Ovary (tissue), 9 donors: ENCODE measurements around the gene CDC7. TPM values are rescaled to one million over a fixed set of nuclear protein-coding genes. Genes with fewer than 3 reads are reported as not detected.
A peak's percentile ranks its signal among the peaks of the same experiment; 100 is the strongest.

ENCODE experiments used
- DNase-seq, 5 donors: peaks; one replicate each; pipeline ENCODE4 v3.0.0-alpha.2; 2019 to 2020
- H3K27ac ChIP-seq, 2 donors: fragments of 200-600 bp; one replicate each; pipeline versions ENCODE4 v1.5.1 to v1.8.0; 2019 to 2022
- H3K27me3 ChIP-seq: fragments of 200-600 bp; one replicate; pipeline ENCODE4 v1.8.0; 2022
- H3K36me3 ChIP-seq: fragments of 200-600 bp; sonication (generic); one replicate; pipeline ENCODE4 v1.5.1; 2019
- H3K4me1 ChIP-seq: one replicate; pipeline ENCODE4 v1.8.1; 2013; ENCODE audit warnings: mild to moderate bottlenecking, moderate library complexity; ENCODE audit not compliant: insufficient read depth
- H3K4me3 ChIP-seq: fragments of 200-600 bp; sonication (generic); one replicate; pipeline ENCODE4 v1.5.1; 2017
- H3K9me3 ChIP-seq, 2 donors: fragments of 200-600 bp in 1 of 2; sonication (generic) in 1 of 2; one replicate each; pipeline versions ENCODE4 v1.5.1 to v1.8.1; 2013 to 2019; ENCODE audit warnings: mild to moderate bottlenecking in 1 of 2, moderate library complexity in 1 of 2
- CTCF ChIP-seq, 3 donors: fragments of 450-650 bp in 2 of 3; fragments of 200-600 bp in 1 of 3; IDR thresholded peaks; one replicate each; pipeline versions ENCODE4 v1.5.1 to v1.8.0; 2016 to 2022; ENCODE audit warnings: antibody characterized with exemption in 3 of 3, mild to moderate bottlenecking in 1 of 3
- EP300 ChIP-seq: sonication (generic); formaldehyde crosslinking; IDR thresholded peaks from one replicate; pipeline ENCODE4 v1.6.1; 2017; ENCODE audit warnings: antibody characterized with exemption
- POLR2A ChIP-seq: fragments of 450-650 bp; IDR thresholded peaks from one replicate; pipeline ENCODE4 v1.6.1; 2017; ENCODE audit warnings: antibody characterized with exemption, mild to moderate bottlenecking, moderate library complexity
- WGBS, 3 donors: extraction: QIAGEN DNeasy Blood & Tissue Kit in 1 of 3; methylation state at CpG; one replicate each; pipeline versions ENCODE4 v1.1.5 to v1.1.7; 2013 to 2017; 5-methylcytosine and 5-hydroxymethylcytosine counted together
- intact Hi-C, 4 donors: fragments of 100-400 bp; cut with DNase I; formaldehyde crosslinking; loops; one replicate each; pipeline versions ENCODE4 v1.11.0 to v1.15.1; 2022 to 2023
- polyA plus RNA-seq, 2 donors: library from polyadenylated mRNA; stranded (reverse); fragments of 200-250 nt in 1 of 2; fragments of 350-450 nt in 1 of 2; fragmentation: Illumina TruSeq in 1 of 2; extraction: RNeasy Lipid Tissue Mini Kit (QIAGEN cat#74804) in 1 of 2; gene quantifications; one replicate each; pipeline ENCODE4 v1.2.3, GENCODE V29; 2013 to 2014
- total RNA-seq, 7 donors: library from RNA; depleted of rRNA in 2 of 7; stranded (reverse); fragments of >200 nt in 2 of 7; fragmentation: NEBNext Ultra II Directional in 3 of 7; extraction: Animal tissue kit (Norgen Biotek cat#: 25700) in 3 of 7; gene quantifications; one replicate each; pipeline versions ENCODE4 v1.1.0 to v1.2.4, GENCODE V29; 2016 to 2023
- donor health status: DM: no; HTN: no; CAD: no; lungs with moderate emphysema.
- donor health status: DM: no; HTN: no; CAD: no.
- donor health status: Bipolar disorder and iron deficiency.
- donor health status: DM: yes; HTN: yes; CAD: no.
- donor health status: DM: no; HTN: no; CAD: no.
- donor health status: DM: yes; HTN: yes; CAD: no.

CDC7 gene
- total and polyA plus RNA-seq, 9 donors: 1.2 to 5.5 (median 2.9) TPM

- no peaks in the 10 kb centered on the region for H3K9me3 ChIP-seq
- intact Hi-C loops: loop anchor here in 3 of 4 donors (10.0 kb wide), 3 partner anchors 97 to 793 kb away; partner anchors contain the start of genes GLMN (in 2 of the 3), RPAP2 (in 2 of the 3) and HFM1 (in 1 of the 3)
- H3K27ac ChIP-seq: peak overlapping the region in 1 of 2 donors; percentile 77
- H3K27me3 ChIP-seq: no peaks in the 10 kb centered on the region
- no peak for DNase-seq
- no peaks in the 10 kb centered on the region for H3K36me3 ChIP-seq
- TF ChIP-seq EP300: no peak
- TF ChIP-seq POLR2A: no peak
- TF ChIP-seq CTCF (IDR thresholded peaks at IDR 0.05): no peak
- H3K4me1 ChIP-seq: peaks cover 4% of the 10 kb centered on the region
- peak overlapping the region; percentile 56 for H3K4me3 ChIP-seq
- 11 to 15% (median 12%) methylated on average over 5 of the region's 5 CpGs for WGBS, 3 donors
Measured at GRCh38 chr1:91501971-91502671, 1.5 kb downstream of the CDC7 start.

- no peak overlapping the region for H3K4me3 ChIP-seq
- intact Hi-C loops: loop anchor here in 3 of 4 donors (10.0 kb wide), 3 partner anchors 98 to 792 kb away; partner anchors contain the start of genes GLMN (in 2 of the 3), RPAP2 (in 2 of the 3) and HFM1 (in 1 of the 3)
- TF ChIP-seq POLR2A (no peak), EP300 (no peak), CTCF (IDR thresholded peaks at IDR 0.05) (no peak)
- 66 to 77% (median 69%) methylated on average over 2 of the region's 2 CpGs for WGBS, 3 donors
- H3K27ac ChIP-seq: no peak overlapping the region
- no peaks in the 10 kb centered on the region for H3K9me3 ChIP-seq
- no peaks in the 10 kb centered on the region for H3K36me3 ChIP-seq
- H3K27me3 ChIP-seq: no peaks in the 10 kb centered on the region
- H3K4me1 ChIP-seq: peaks cover 4% of the 10 kb centered on the region
- DNase-seq: no peak
Measured at GRCh38 chr1:91502672-91503184, 2.1 kb downstream of the CDC7 start.

- H3K27me3 ChIP-seq: no peaks in the 10 kb centered on the region
- TF ChIP-seq POLR2A: no peak
- TF ChIP-seq CTCF (IDR thresholded peaks at IDR 0.05): no peak
- no peak for TF ChIP-seq EP300
- intact Hi-C loops: loop anchor here in 3 of 4 donors (10.0 kb wide), 3 partner anchors 99 to 791 kb away; partner anchors contain the start of genes GLMN (in 2 of the 3), RPAP2 (in 2 of the 3) and HFM1 (in 1 of the 3)
Measured at GRCh38 chr1:91503332-91503900, 2.8 kb downstream of the CDC7 start.

GRCh38 chr1:91503975-91504530, 3.4 kb downstream of the CDC7 start:
- H3K4me3 ChIP-seq: no peak overlapping the region
- no peak overlapping the region for H3K27ac ChIP-seq
- peaks cover 4% of the 10 kb centered on the region for H3K4me1 ChIP-seq
- no peaks in the 10 kb centered on the region for H3K9me3 ChIP-seq
- WGBS, 3 donors: 94 to 100% (median 97%) methylated on average over 1 of the region's 1 CpG
- intact Hi-C loops: loop anchor here in 3 of 4 donors (10.0 kb wide), 3 partner anchors 99 to 791 kb away; partner anchors contain the start of genes GLMN (in 2 of the 3), RPAP2 (in 2 of the 3) and HFM1 (in 1 of the 3)
- DNase-seq: no peak
- no peaks in the 10 kb centered on the region for H3K27me3 ChIP-seq
- H3K36me3 ChIP-seq: no peaks in the 10 kb centered on the region
- TF ChIP-seq EP300 (no peak), CTCF (IDR thresholded peaks at IDR 0.05) (no peak), POLR2A (no peak)

More at GRCh38 chr1:91503332-91503900, 2.8 kb downstream of the CDC7 start:
- Histone ChIP-seq H3K9me3 (no peaks in the 10 kb centered on the region), H3K4me3 (no peak overlapping the region), H3K27ac (no peak overlapping the region), H3K36me3 (no peaks in the 10 kb centered on the region), H3K4me1 (peaks cover 4% of the 10 kb centered on the region)
- no peak for DNase-seq
